ENCODE data around the gene MPDZ.
A peak's percentile ranks its signal among the peaks of the same experiment; 100 is the strongest.

The MPDZ gene

GRCh38 chr9:13090628-13091027 is 188.9 kb downstream of the MPDZ start:
- no peaks in the 10 kb centered on the region for H3K9me3 ChIP-seq (ENCODE audit: insufficient read depth, low read length)
- TF ChIP-seq EZH2phosphoT487 (conservative IDR thresholded peaks at IDR 0.05; ENCODE audit: low read length) (no peak), CTCF (IDR thresholded peaks at IDR 0.05; ENCODE audit: insufficient read depth, low read length, poor library complexity, severe bottlenecking) (no peak)
- no peak overlapping the region for H2AFZ ChIP-seq (ENCODE audit: low read depth, low read length, severe bottlenecking)
- H3K27me3 ChIP-seq (ENCODE audit: low read length): 0 out of 2 replicates have a peak, but pooled peaks cover 5% of the 10 kb centered on the region
- no peaks in the 10 kb centered on the region for H3K9me2 ChIP-seq (replicated peaks; ENCODE audit: insufficient read depth, low read length)
- no peaks in the 10 kb centered on the region for H3K36me3 ChIP-seq (ENCODE audit: low read length)
- H3K79me2 ChIP-seq (ENCODE audit: insufficient read depth, low read length): no peaks in the 10 kb centered on the region
- no peak overlapping the region for H3K9ac ChIP-seq (ENCODE audit: low read length)
- no peak overlapping the region for H3K4me3 ChIP-seq (ENCODE audit: insufficient read depth, low read length, poor library complexity, severe bottlenecking)
- H3K27ac ChIP-seq (ENCODE audit: low read depth, low read length): no peak overlapping the region
- H3F3A ChIP-seq (ENCODE audit: insufficient read depth): no peaks in the 10 kb centered on the region
- H3K4me2 ChIP-seq (ENCODE audit: low read depth, low read length, poor library complexity, severe bottlenecking): no peak overlapping the region
- no peaks in the 10 kb centered on the region; the same call in 1 of the 2 replicates for H4K20me1 ChIP-seq (ENCODE audit: low read depth, low read length)

- Histone ChIP-seq H4K20me1 (ENCODE audit: low read depth, low read length) (no peaks in the 10 kb centered on the region; the same call in 1 of the 2 replicates), H3F3A (ENCODE audit: insufficient read depth) (no peaks in the 10 kb centered on the region), H3K9me3 (ENCODE audit: insufficient read depth, low read length) (no peaks in the 10 kb centered on the region), H2AFZ (ENCODE audit: low read depth, low read length, severe bottlenecking) (no peak overlapping the region), H3K27me3 (ENCODE audit: low read length) (0 out of 2 replicates have a peak, but pooled peaks cover 5% of the 10 kb centered on the region), H3K36me3 (ENCODE audit: low read length) (no peaks in the 10 kb centered on the region), H3K79me2 (ENCODE audit: insufficient read depth, low read length) (no peaks in the 10 kb centered on the region), H3K4me3 (ENCODE audit: insufficient read depth, low read length, poor library complexity, severe bottlenecking) (no peak overlapping the region), H3K27ac (ENCODE audit: low read depth, low read length) (no peak overlapping the region), H3K9me2 (replicated peaks; ENCODE audit: insufficient read depth, low read length) (no peaks in the 10 kb centered on the region), H3K4me2 (ENCODE audit: low read depth, low read length, poor library complexity, severe bottlenecking) (no peak overlapping the region), H3K9ac (ENCODE audit: low read length) (no peak overlapping the region)
- TF ChIP-seq EZH2phosphoT487 (conservative IDR thresholded peaks at IDR 0.05; ENCODE audit: low read length) (no peak), CTCF (IDR thresholded peaks at IDR 0.05; ENCODE audit: insufficient read depth, low read length, poor library complexity, severe bottlenecking) (no peak)
These were observed 189.8 kb downstream of the MPDZ start for GRCh38 chr9:13089666-13090065.

DNA sequence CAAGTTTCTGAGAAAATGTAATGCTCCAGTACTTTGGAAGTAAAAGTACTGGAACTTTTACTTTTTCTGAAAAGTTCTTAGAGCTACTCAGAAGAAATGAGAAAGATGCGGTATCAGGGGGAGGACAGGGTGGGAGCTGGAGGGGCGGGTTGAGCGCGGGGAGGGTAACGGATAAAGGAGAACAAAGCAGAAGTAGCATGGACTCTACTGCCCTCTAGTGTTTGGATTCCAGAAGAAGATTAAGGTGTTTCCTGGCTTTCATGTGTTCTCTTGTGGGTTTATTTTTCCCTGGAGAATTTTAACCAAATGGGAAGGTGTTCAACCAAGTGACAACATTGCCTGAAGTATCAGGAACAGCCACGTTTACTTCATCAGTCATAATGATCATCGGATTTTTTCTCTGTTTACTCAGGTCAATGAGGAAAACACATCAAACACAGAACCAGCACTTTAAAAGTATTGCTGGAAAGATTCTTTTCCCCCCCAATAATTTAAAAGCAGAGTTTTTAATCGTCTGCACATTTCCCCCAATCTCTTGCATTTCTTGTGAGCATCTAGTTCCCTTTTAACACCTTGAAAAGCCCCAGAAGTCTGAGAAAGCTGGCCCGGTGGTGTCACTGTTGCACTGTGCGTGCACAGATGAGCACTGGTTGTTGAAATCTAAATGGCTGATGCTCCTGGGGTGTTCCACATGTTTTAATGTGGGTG is 190.6 kb downstream of the MPDZ start:
- no peaks in the 10 kb centered on the region for H3K79me2 ChIP-seq (ENCODE audit: insufficient read depth, low read length)
- no peaks in the 10 kb centered on the region for H3K9me3 ChIP-seq (ENCODE audit: insufficient read depth, low read length)
- H3K9ac ChIP-seq (ENCODE audit: low read length): no peak overlapping the region
- no peak overlapping the region for H2AFZ ChIP-seq (ENCODE audit: low read depth, low read length, severe bottlenecking)
- H4K20me1 ChIP-seq (ENCODE audit: low read depth, low read length): no peaks in the 10 kb centered on the region; the same call in 1 of the 2 replicates
- H3K4me2 ChIP-seq (ENCODE audit: low read depth, low read length, poor library complexity, severe bottlenecking): no peak overlapping the region
- H3K27ac ChIP-seq (ENCODE audit: low read depth, low read length): no peak overlapping the region
- H3K27me3 ChIP-seq (ENCODE audit: low read length): 0 out of 2 replicates have a peak, but pooled peaks cover 5% of the 10 kb centered on the region
- no peak overlapping the region for H3K4me3 ChIP-seq (ENCODE audit: insufficient read depth, low read length, poor library complexity, severe bottlenecking)
- TF ChIP-seq EZH2phosphoT487 (conservative IDR thresholded peaks at IDR 0.05; ENCODE audit: low read length): no peak
- TF ChIP-seq CTCF (IDR thresholded peaks at IDR 0.05; ENCODE audit: insufficient read depth, low read length, poor library complexity, severe bottlenecking): peak; percentile 51
- H3K36me3 ChIP-seq (ENCODE audit: low read length): no peaks in the 10 kb centered on the region
- no peaks in the 10 kb centered on the region for H3K9me2 ChIP-seq (replicated peaks; ENCODE audit: insufficient read depth, low read length)
- H3F3A ChIP-seq (ENCODE audit: insufficient read depth): no peaks in the 10 kb centered on the region

Data from SU-DHL-6 (cell line).